ENCODE results near the gene ARFRP1. TPM values are rescaled to one million over a fixed set of nuclear protein-coding genes. Genes with fewer than 3 reads are reported as not detected.
"Not testable (repeated sequence)": the region's sequence is repeated elsewhere in the genome, so short reads cannot be mapped to it uniquely, and the experiment has no call there.

ARFRP1 gene
- total RNA-seq, 1 donor from 2014 or later, result 55.5 TPM

GRCh38 chr20:63675681-63676368, 32.0 kb downstream of the ARFRP1 start:
- DNase-seq (ENCODE audit: low read depth) (no peak), FAIRE-seq (no peak)
- H3K27me3 ChIP-seq (ENCODE audit: control insufficient read depth, insufficient read depth, low read length), result no peaks in the 10 kb centered on the region
- H3K36me3 ChIP-seq (ENCODE audit: control insufficient read depth, insufficient read depth, low read length), result peaks cover 4% of the 10 kb centered on the region
- H3K4me3 ChIP-seq (ENCODE audit: low read depth, low read length), result no peak overlapping the region
- TF ChIP-seq CTCF (IDR thresholded peaks at IDR 0.05; ENCODE audit: insufficient read depth, low read length, severe bottlenecking), result no peak

GRCh38 chr20:63673951-63674350, 33.8 kb downstream of the ARFRP1 start:
- peaks cover 4% of the 10 kb centered on the region for H3K36me3 ChIP-seq (ENCODE audit: control insufficient read depth, insufficient read depth, low read length)
- DNase-seq (ENCODE audit: low read depth), result no peak

GRCh38 chr20:63672666-63673065, 35.1 kb downstream of the ARFRP1 start:
- no peak for TF ChIP-seq CTCF (IDR thresholded peaks at IDR 0.05; ENCODE audit: insufficient read depth, low read length, severe bottlenecking)
- Histone ChIP-seq H3K4me3 (ENCODE audit: low read depth, low read length) (no peak overlapping the region), H3K36me3 (ENCODE audit: control insufficient read depth, insufficient read depth, low read length) (peaks cover 9% of the 10 kb centered on the region), H3K27me3 (ENCODE audit: control insufficient read depth, insufficient read depth, low read length) (no peaks in the 10 kb centered on the region)
- FAIRE-seq, result no peak
- no peak for DNase-seq (ENCODE audit: low read depth)

More at GRCh38 chr20:63673951-63674350, 33.8 kb downstream of the ARFRP1 start:
- Histone ChIP-seq H3K27me3 (ENCODE audit: control insufficient read depth, insufficient read depth, low read length) (no peaks in the 10 kb centered on the region), H3K4me3 (ENCODE audit: low read depth, low read length) (no peak overlapping the region)
- TF ChIP-seq CTCF (IDR thresholded peaks at IDR 0.05; ENCODE audit: insufficient read depth, low read length, severe bottlenecking), result no peak
- no peak for FAIRE-seq

- H3K27me3 ChIP-seq (ENCODE audit: control insufficient read depth, insufficient read depth, low read length); DNase-seq (ENCODE audit: low read depth); FAIRE-seq; H3K4me3 ChIP-seq (ENCODE audit: low read depth, low read length): not testable (repeated sequence)
- H3K36me3 ChIP-seq (ENCODE audit: control insufficient read depth, insufficient read depth, low read length), result peaks cover 14% of the 10 kb centered on the region
These were observed 36.1 kb downstream of the ARFRP1 start for GRCh38 chr20:63671695-63672094.

- H3K36me3 ChIP-seq (ENCODE audit: control insufficient read depth, insufficient read depth, low read length), result peaks cover 15% of the 10 kb centered on the region
- no peaks in the 10 kb centered on the region for H3K27me3 ChIP-seq (ENCODE audit: control insufficient read depth, insufficient read depth, low read length)
- H3K4me3 ChIP-seq (ENCODE audit: low read depth, low read length), result no peak overlapping the region
- no peak for TF ChIP-seq CTCF (IDR thresholded peaks at IDR 0.05; ENCODE audit: insufficient read depth, low read length, severe bottlenecking)
- DNase-seq (ENCODE audit: low read depth), result no peak
- FAIRE-seq, result no peak
These were observed 39.4 kb downstream of the ARFRP1 start for GRCh38 chr20:63668351-63668750.

GRCh38 chr20:63667858-63668257, 39.9 kb downstream of the ARFRP1 start:
- no peak overlapping the region for H3K4me3 ChIP-seq (ENCODE audit: low read depth, low read length)
- FAIRE-seq, result no peak
- H3K36me3 ChIP-seq (ENCODE audit: control insufficient read depth, insufficient read depth, low read length), result peaks cover 15% of the 10 kb centered on the region
- no peak for DNase-seq (ENCODE audit: low read depth)
- H3K27me3 ChIP-seq (ENCODE audit: control insufficient read depth, insufficient read depth, low read length), result no peaks in the 10 kb centered on the region
- TF ChIP-seq CTCF (IDR thresholded peaks at IDR 0.05; ENCODE audit: insufficient read depth, low read length, severe bottlenecking), result no peak
